HEK293T (cell line): Measurements from ENCODE around the gene TCF12.

Experiments used
- ARNT ChIP-seq: fragments of 450-650 bp; IDR thresholded peaks from 2 replicates; pipeline ENCODE4 v1.6.1; 2017; ENCODE audit warnings: mild to moderate bottlenecking
- BHLHE40 ChIP-seq: fragments of 450-650 bp; IDR thresholded peaks from 2 replicates; pipeline ENCODE4 v1.6.1; 2016; ENCODE audit warnings: mild to moderate bottlenecking, moderate library complexity, borderline replicate concordance
- CTBP1 ChIP-seq: fragments of 450-650 bp; IDR thresholded peaks from 2 replicates; pipeline ENCODE4 v1.6.1; 2016; ENCODE audit warnings: borderline replicate concordance
- ELF4 ChIP-seq: fragments of 450-650 bp; IDR thresholded peaks from 2 replicates; pipeline ENCODE4 v1.6.1; 2017; ENCODE audit warnings: antibody characterized with exemption
- FOXA1 ChIP-seq: fragments of 450-650 bp; IDR thresholded peaks from 2 replicates; pipeline ENCODE4 v1.6.1; 2016; ENCODE audit warnings: mild to moderate bottlenecking
- FOXK2 ChIP-seq: fragments of 450-650 bp; IDR thresholded peaks from 2 replicates; pipeline ENCODE4 v1.6.1; 2016; ENCODE audit warnings: mild to moderate bottlenecking
- FOXM1 ChIP-seq: fragments of 450-650 bp; IDR thresholded peaks from 2 replicates; pipeline ENCODE4 v1.6.1; 2017; ENCODE audit warnings: mild to moderate bottlenecking, borderline replicate concordance
- HDGF ChIP-seq: fragments of 450-650 bp; IDR thresholded peaks from 2 replicates; pipeline ENCODE4 v1.6.1; 2017; ENCODE audit warnings: antibody characterized with exemption, borderline replicate concordance
- NFRKB ChIP-seq: fragments of 450-650 bp; IDR thresholded peaks from 2 replicates; pipeline ENCODE4 v1.6.1; 2016; ENCODE audit warnings: mild to moderate bottlenecking, moderate library complexity
- PKNOX1 ChIP-seq: fragments of 450-650 bp; IDR thresholded peaks from 2 replicates; pipeline ENCODE4 v1.6.1; 2016
- SP1 ChIP-seq: fragments of 450-650 bp; IDR thresholded peaks from 2 replicates; pipeline ENCODE4 v1.6.1; 2017
- SUZ12 ChIP-seq: fragments of 450-650 bp; IDR thresholded peaks from 2 replicates; pipeline ENCODE4 v1.6.1; 2016; ENCODE audit warnings: mild to moderate bottlenecking
- TARDBP ChIP-seq: fragments of 450-650 bp; IDR thresholded peaks from 2 replicates; pipeline ENCODE4 v1.6.1; 2016
- ZNF384 ChIP-seq: fragments of 450-650 bp; IDR thresholded peaks from 2 replicates; pipeline ENCODE4 v1.6.1; 2016

GRCh38 chr15:56919609-56920366 is 1.3 kb downstream of the TCF12 start:
- TF ChIP-seq FOXA1 (no peak), FOXK2 (no peak), SP1 (no peak), SUZ12 (no peak), ARNT (no peak), FOXM1 (no peak), TARDBP (no peak), ELF4 (no peak), NFRKB (no peak), ZNF384 (no peak), BHLHE40 (no peak), PKNOX1 (no peak), HDGF (no peak), CTBP1 (no peak)
